ENCODE results near the gene ATP5ME. TPM values are rescaled to one million over a fixed set of nuclear protein-coding genes. Genes with fewer than 3 reads are reported as not detected.

The ATP5ME gene
- total RNA-seq, 2 experiments from 2014 or later: 359 to 388 TPM

DNA sequence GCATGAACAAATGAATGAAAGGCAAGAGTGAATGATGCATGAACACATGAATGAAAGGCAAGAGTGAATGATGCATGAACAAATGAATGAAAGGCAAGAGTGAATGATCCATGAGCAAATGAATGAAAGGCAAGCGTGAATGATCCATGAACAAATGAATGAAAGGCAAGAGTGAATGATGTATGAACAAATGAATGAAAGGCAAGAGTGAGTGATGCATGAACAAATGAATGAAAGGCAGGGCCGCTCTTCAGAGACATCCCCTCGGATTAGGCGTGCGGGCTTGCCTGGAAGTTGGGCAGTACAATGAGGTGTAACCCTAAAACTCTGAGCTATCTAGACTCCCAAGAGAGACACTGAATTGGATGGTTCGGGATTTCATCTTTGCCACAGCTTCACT is 35.3 kb upstream of the ATP5ME start:
- no peak overlapping the region for H3K4me3 ChIP-seq (ENCODE audit: low read depth, low read length, poor library complexity, severe bottlenecking)
- no peaks in the 10 kb centered on the region for H3K9me3 ChIP-seq (ENCODE audit: low read length)
- H3K9me2 ChIP-seq (ENCODE audit: insufficient read depth, low read length): no peaks in the 10 kb centered on the region
- H3K27ac ChIP-seq (ENCODE audit: low read depth, low read length, poor library complexity, severe bottlenecking): no peak overlapping the region
- H3K79me2 ChIP-seq (ENCODE audit: insufficient read depth, low read depth, low read length): peaks cover 37% of the 10 kb centered on the region; the same call in 1 of the 2 replicates
- H3K4me1 ChIP-seq (ENCODE audit: insufficient read depth, low read length, poor library complexity, severe bottlenecking): peaks cover 6% of the 10 kb centered on the region
- CTCF ChIA-PET (ENCODE audit: unreplicated experiment): no interaction called here
- POLR2A ChIA-PET: no interaction called here
- H2AFZ ChIP-seq (ENCODE audit: low read length): no peak overlapping the region
- peaks cover 44% of the 10 kb centered on the region for H3K36me3 ChIP-seq (ENCODE audit: insufficient read depth, low read length)
- H4K20me1 ChIP-seq (ENCODE audit: insufficient read depth, low read length): no peaks in the 10 kb centered on the region
- no peak for DNase-seq (ENCODE audit: low spot score)
- TSS peak; percentile 72 for BruUV-seq (replicated peaks)
- intact Hi-C loops (cut with micrococcal nuclease; ENCODE audit: unreplicated experiment): no loop called here
- H3K4me2 ChIP-seq (ENCODE audit: low read length): no peak overlapping the region
- TF ChIP-seq, protein P1, sequence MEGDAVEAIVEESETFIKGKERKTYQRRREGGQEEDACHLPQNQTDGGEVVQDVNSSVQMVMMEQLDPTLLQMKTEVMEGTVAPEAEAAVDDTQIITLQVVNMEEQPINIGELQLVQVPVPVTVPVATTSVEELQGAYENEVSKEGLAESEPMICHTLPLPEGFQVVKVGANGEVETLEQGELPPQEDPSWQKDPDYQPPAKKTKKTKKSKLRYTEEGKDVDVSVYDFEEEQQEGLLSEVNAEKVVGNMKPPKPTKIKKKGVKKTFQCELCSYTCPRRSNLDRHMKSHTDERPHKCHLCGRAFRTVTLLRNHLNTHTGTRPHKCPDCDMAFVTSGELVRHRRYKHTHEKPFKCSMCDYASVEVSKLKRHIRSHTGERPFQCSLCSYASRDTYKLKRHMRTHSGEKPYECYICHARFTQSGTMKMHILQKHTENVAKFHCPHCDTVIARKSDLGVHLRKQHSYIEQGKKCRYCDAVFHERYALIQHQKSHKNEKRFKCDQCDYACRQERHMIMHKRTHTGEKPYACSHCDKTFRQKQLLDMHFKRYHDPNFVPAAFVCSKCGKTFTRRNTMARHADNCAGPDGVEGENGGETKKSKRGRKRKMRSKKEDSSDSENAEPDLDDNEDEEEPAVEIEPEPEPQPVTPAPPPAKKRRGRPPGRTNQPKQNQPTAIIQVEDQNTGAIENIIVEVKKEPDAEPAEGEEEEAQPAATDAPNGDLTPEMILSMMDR (conservative IDR thresholded peaks at IDR 0.05; ENCODE audit: low read length): no peak
- TF ChIP-seq EZH2phosphoT487 (IDR thresholded peaks at IDR 0.05; ENCODE audit: borderline replicate concordance, low read depth, low read length): no peak

DNA sequence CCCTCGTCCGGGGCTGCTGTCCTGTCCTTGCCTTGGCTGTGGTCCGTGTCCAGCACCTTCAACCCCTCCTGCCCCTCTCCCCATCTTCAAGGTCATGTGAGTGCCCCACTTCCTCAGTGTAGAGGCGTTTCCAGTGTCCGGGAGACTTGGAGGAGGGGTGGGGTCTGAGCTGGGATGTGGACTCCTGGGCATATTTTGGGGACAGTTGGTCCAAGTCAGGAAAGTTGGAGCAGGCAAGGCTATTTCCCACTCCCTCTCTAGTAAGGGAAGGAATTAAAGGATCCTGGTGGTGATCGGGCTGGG is 34.5 kb upstream of the ATP5ME start:
- no TSS peak for BruUV-seq (replicated peaks)
- ChIA-PET POLR2A (no interaction called here), CTCF (ENCODE audit: unreplicated experiment) (no interaction called here)
- Histone ChIP-seq H3K9me3 (ENCODE audit: low read length) (no peaks in the 10 kb centered on the region), H3K4me2 (ENCODE audit: low read length) (no peak overlapping the region), H3K27ac (ENCODE audit: low read depth, low read length, poor library complexity, severe bottlenecking) (no peak overlapping the region), H3K9me2 (ENCODE audit: insufficient read depth, low read length) (no peaks in the 10 kb centered on the region), H3K4me3 (ENCODE audit: low read depth, low read length, poor library complexity, severe bottlenecking) (no peak overlapping the region), H4K20me1 (ENCODE audit: insufficient read depth, low read length) (no peaks in the 10 kb centered on the region), H2AFZ (ENCODE audit: low read length) (no peak overlapping the region), H3K79me2 (ENCODE audit: insufficient read depth, low read depth, low read length) (peaks cover 31% of the 10 kb centered on the region; the same call in 1 of the 2 replicates), H3K36me3 (ENCODE audit: insufficient read depth, low read length) (peaks cover 36% of the 10 kb centered on the region), H3K4me1 (ENCODE audit: insufficient read depth, low read length, poor library complexity, severe bottlenecking) (peaks cover 6% of the 10 kb centered on the region)
- intact Hi-C loops (cut with micrococcal nuclease; ENCODE audit: unreplicated experiment): no loop called here
- no peak for DNase-seq (ENCODE audit: low spot score)
- TF ChIP-seq, protein P1 (conservative IDR thresholded peaks at IDR 0.05; ENCODE audit: low read length): no peak
- TF ChIP-seq EZH2phosphoT487 (IDR thresholded peaks at IDR 0.05; ENCODE audit: borderline replicate concordance, low read depth, low read length): no peak

DNA sequence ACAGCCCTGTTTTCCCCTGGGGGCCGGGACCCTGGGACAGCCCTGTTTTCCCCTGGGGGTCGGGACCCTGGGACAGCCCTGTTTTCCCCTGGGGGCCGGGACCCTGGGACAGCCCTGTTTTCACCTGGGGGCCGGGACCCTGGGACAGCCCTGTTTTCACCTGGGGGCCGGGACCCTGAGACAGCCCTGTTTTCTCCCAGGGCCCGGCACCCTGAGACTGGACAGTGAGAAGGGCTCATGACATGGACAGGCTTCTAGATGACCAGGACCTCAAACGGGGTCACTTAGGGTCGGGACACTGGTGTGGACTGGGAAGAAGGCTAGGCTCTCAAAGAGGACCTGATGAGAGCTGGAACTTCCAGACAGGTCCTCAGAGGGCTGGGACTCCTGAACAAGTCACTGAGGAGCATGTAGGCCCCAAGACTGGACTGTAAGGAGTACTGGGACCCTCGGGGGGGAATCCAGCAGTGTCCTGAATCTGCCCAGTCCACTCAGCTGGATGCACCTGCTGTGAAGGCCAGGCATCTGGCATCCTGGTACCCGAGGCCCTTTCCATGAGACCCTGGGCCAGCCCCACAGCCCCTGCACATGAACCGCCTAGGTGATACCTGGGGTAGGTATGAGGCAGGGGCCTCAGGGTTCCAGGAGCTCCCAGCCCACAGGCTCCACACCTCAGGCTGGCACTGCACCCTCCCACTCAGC is 34.0 kb upstream of the ATP5ME start:
- Histone ChIP-seq H4K20me1 (ENCODE audit: insufficient read depth, low read length) (no peaks in the 10 kb centered on the region), H3K27ac (ENCODE audit: low read depth, low read length, poor library complexity, severe bottlenecking) (no peak overlapping the region), H3K4me1 (ENCODE audit: insufficient read depth, low read length, poor library complexity, severe bottlenecking) (peaks cover 6% of the 10 kb centered on the region), H3K9me2 (ENCODE audit: insufficient read depth, low read length) (no peaks in the 10 kb centered on the region), H3K4me2 (ENCODE audit: low read length) (no peak overlapping the region), H3K79me2 (ENCODE audit: insufficient read depth, low read depth, low read length) (peaks cover 26% of the 10 kb centered on the region; the same call in 1 of the 2 replicates), H3K36me3 (ENCODE audit: insufficient read depth, low read length) (peaks cover 31% of the 10 kb centered on the region), H3K9me3 (ENCODE audit: low read length) (no peaks in the 10 kb centered on the region), H3K4me3 (ENCODE audit: low read depth, low read length, poor library complexity, severe bottlenecking) (no peak overlapping the region), H2AFZ (ENCODE audit: low read length) (no peak overlapping the region)
- ChIA-PET POLR2A (no interaction called here), CTCF (ENCODE audit: unreplicated experiment) (no interaction called here)
- TF ChIP-seq EZH2phosphoT487 (IDR thresholded peaks at IDR 0.05; ENCODE audit: borderline replicate concordance, low read depth, low read length): no peak
- TF ChIP-seq, protein P1 (conservative IDR thresholded peaks at IDR 0.05; ENCODE audit: low read length): no peak
- no peak for DNase-seq (ENCODE audit: low spot score)
- intact Hi-C loops (cut with micrococcal nuclease; ENCODE audit: unreplicated experiment): no loop called here
- BruUV-seq (replicated peaks): no TSS peak
